Measurements from ENCODE around the gene MAPK8IP2. TPM values are rescaled to one million over a fixed set of nuclear protein-coding genes. Genes with fewer than 3 reads are reported as not detected.

MAPK8IP2 gene
- total and polyA plus RNA-seq, 12 donors = 3.9 to 30.1 (median 16.7) TPM

GRCh38 chr22:50563413-50564160, 37.0 kb upstream of the MAPK8IP2 start:
- peak overlapping the region; percentile 13 to 74 (median 44) for H3K4me3 ChIP-seq
- 20 to 23% (median 22%) methylated on average over 17 of the region's 17 CpGs for WGBS, 4 donors
- TF ChIP-seq POLR2A (IDR thresholded peaks at IDR 0.05) = no peak
- TF ChIP-seq, protein P1, sequence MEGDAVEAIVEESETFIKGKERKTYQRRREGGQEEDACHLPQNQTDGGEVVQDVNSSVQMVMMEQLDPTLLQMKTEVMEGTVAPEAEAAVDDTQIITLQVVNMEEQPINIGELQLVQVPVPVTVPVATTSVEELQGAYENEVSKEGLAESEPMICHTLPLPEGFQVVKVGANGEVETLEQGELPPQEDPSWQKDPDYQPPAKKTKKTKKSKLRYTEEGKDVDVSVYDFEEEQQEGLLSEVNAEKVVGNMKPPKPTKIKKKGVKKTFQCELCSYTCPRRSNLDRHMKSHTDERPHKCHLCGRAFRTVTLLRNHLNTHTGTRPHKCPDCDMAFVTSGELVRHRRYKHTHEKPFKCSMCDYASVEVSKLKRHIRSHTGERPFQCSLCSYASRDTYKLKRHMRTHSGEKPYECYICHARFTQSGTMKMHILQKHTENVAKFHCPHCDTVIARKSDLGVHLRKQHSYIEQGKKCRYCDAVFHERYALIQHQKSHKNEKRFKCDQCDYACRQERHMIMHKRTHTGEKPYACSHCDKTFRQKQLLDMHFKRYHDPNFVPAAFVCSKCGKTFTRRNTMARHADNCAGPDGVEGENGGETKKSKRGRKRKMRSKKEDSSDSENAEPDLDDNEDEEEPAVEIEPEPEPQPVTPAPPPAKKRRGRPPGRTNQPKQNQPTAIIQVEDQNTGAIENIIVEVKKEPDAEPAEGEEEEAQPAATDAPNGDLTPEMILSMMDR (IDR thresholded peaks at IDR 0.05) = no peak
- no peaks in the 10 kb centered on the region for H3K36me3 ChIP-seq (replicated peaks in 1 of 2)
- H3K27ac ChIP-seq = peak overlapping the region in 4 of 5 donors; percentile 42 to 79 (median 66)
- H3K27me3 ChIP-seq = no peaks in the 10 kb centered on the region
- intact Hi-C loops (cut with DNase I) = no loop called here
- H3K4me1 ChIP-seq (replicated peaks in 1 of 2) = peaks cover 6 to 8% of the 10 kb centered on the region in 2 donors
- DNase-seq = peak in 4 of 7 donors; percentile 27 to 50 (median 43)
- no peaks in the 10 kb centered on the region for H3K9me3 ChIP-seq (replicated peaks in 1 of 3)

GRCh38 chr22:50564289-50564688, 36.3 kb upstream of the MAPK8IP2 start:
- DNase-seq = no peak
- Histone ChIP-seq H3K27me3 (no peaks in the 10 kb centered on the region), H3K36me3 (replicated peaks in 1 of 2) (no peaks in the 10 kb centered on the region), H3K9me3 (replicated peaks in 1 of 3) (no peaks in the 10 kb centered on the region), H3K27ac (no peak overlapping the region), H3K4me1 (replicated peaks in 1 of 2) (peaks cover 6 to 8% of the 10 kb centered on the region in 2 donors), H3K4me3 (no peak overlapping the region)
- WGBS, 4 donors = 84 to 95% (median 89%) methylated on average over 11 of the region's 11 CpGs
- TF ChIP-seq, protein P1 (IDR thresholded peaks at IDR 0.05) = no peak
- intact Hi-C loops (cut with DNase I) = no loop called here

DNA sequence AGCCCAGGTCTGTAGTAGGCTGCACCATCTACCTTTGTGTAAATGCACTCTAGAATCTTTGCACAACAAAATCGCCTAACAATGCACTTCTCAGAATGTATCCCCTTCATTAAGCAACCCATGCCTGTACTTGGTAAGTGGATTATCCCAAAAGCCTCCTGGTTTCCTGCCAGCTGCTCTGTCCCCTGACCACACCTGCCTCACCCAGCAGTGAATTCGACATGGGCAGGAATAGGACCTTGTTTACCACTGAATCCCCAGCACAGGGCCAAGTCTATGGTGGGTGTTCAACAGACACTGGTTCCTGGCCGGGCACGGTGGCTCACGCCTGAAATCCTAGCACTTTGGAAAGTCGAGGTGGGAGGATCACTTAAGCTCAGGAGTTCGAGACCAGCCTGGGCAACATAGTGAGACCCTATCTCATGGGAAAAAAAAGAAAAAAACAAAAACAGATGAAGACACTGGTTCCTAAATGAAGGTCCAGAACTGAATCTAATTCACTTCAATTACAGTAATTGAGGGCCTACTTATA, 32.8 kb upstream of the MAPK8IP2 start:
- Histone ChIP-seq H3K27me3 (no peaks in the 10 kb centered on the region), H3K9me3 (replicated peaks in 1 of 3) (no peaks in the 10 kb centered on the region), H3K4me1 (replicated peaks in 1 of 2) (peaks cover 6 to 8% of the 10 kb centered on the region in 2 donors), H3K27ac (no peak overlapping the region), H3K4me3 (no peak overlapping the region), H3K36me3 (replicated peaks in 1 of 2) (peaks cover 0 to 11% of the 10 kb centered on the region in 2 donors)
- peak in 1 of 7 donors; percentile 10 for DNase-seq
- TF ChIP-seq, protein P1 (IDR thresholded peaks at IDR 0.05) = no peak
- TF ChIP-seq POLR2A (IDR thresholded peaks at IDR 0.05) = no peak
- intact Hi-C loops (cut with DNase I) = no loop called here
- 86 to 94% (median 91%) methylated on average over 7 of the region's 7 CpGs for WGBS, 4 donors

- Histone ChIP-seq H3K4me3 (no peak overlapping the region), H3K9me3 (replicated peaks in 1 of 3) (no peaks in the 10 kb centered on the region), H3K27me3 (no peaks in the 10 kb centered on the region), H3K36me3 (replicated peaks in 1 of 2) (peaks cover 0 to 11% of the 10 kb centered on the region in 2 donors), H3K4me1 (replicated peaks in 1 of 2) (peaks cover 0 to 3% of the 10 kb centered on the region in 2 donors), H3K27ac (no peak overlapping the region)
- no peak for TF ChIP-seq POLR2A (IDR thresholded peaks at IDR 0.05)
- TF ChIP-seq, protein P1 (IDR thresholded peaks at IDR 0.05) = no peak
- WGBS, 4 donors = 91 to 96% (median 92%) methylated on average over 6 to 7 of the region's 7 CpGs
- DNase-seq = peak in 1 of 7 donors; percentile 7
- intact Hi-C loops (cut with DNase I) = no loop called here
Measured at GRCh38 chr22:50568626-50569025, 32.0 kb upstream of the MAPK8IP2 start.

Data from adrenal gland (tissue), 12 donors.